ENCODE results near the gene HTT-AS. TPM values are rescaled to one million over a fixed set of nuclear protein-coding genes. Genes with fewer than 3 reads are reported as not detected.

Gene HTT-AS
- polyA plus RNA-seq, 2 donors: not detected

- Histone ChIP-seq H3K4me1 (ENCODE audit: control insufficient read depth in 2 of 2, insufficient read depth in 2 of 2, low read length in 1 of 2) (no peaks in the 10 kb centered on the region), H3K27me3 (ENCODE audit: control insufficient read depth in 1 of 2, insufficient read depth in 2 of 2, low read length in 2 of 2) (no peaks in the 10 kb centered on the region), H3K4me3 (ENCODE audit: low read depth in 1 of 2, low read length in 2 of 2) (no peak overlapping the region), H3K9me3 (ENCODE audit: control insufficient read depth in 2 of 2, insufficient read depth in 1 of 2, low read depth in 1 of 2, low read length in 1 of 2) (no peaks in the 10 kb centered on the region), H3K36me3 (ENCODE audit: control insufficient read depth in 2 of 2, insufficient read depth in 2 of 2, low read length in 1 of 2) (peaks cover 8 to 29% of the 10 kb centered on the region in 2 donors), H3K27ac (ENCODE audit: low read depth in 2 of 2, low read length in 1 of 2) (no peak overlapping the region)
- 91 to 93% methylated on average over 6 of the region's 6 CpGs for WGBS, 2 donors
These were observed 40.0 kb upstream of the HTT-AS start for GRCh38 chr4:3114377-3114776.

- peak overlapping the region; percentile 50 to 51 for H3K27ac ChIP-seq (ENCODE audit: low read depth in 2 of 2, low read length in 1 of 2)
- peaks cover 8 to 26% of the 10 kb centered on the region in 2 donors for H3K36me3 ChIP-seq (ENCODE audit: control insufficient read depth in 2 of 2, insufficient read depth in 2 of 2, low read length in 1 of 2)
- no peaks in the 10 kb centered on the region for H3K9me3 ChIP-seq (ENCODE audit: control insufficient read depth in 2 of 2, insufficient read depth in 1 of 2, low read depth in 1 of 2, low read length in 1 of 2)
- no peaks in the 10 kb centered on the region for H3K27me3 ChIP-seq (ENCODE audit: control insufficient read depth in 1 of 2, insufficient read depth in 2 of 2, low read length in 2 of 2)
- WGBS, 2 donors: 63 to 81% methylated on average over 5 of the region's 5 CpGs
- H3K4me1 ChIP-seq (ENCODE audit: control insufficient read depth in 2 of 2, insufficient read depth in 2 of 2, low read length in 1 of 2): no peaks in the 10 kb centered on the region
- H3K4me3 ChIP-seq (ENCODE audit: low read depth in 1 of 2, low read length in 2 of 2): no peak overlapping the region
These were observed 38.5 kb upstream of the HTT-AS start for GRCh38 chr4:3112609-3113469.

GRCh38 chr4:3112201-3112600 is 37.9 kb upstream of the HTT-AS start:
- peak overlapping the region in 1 of 2 donors; percentile 59 for H3K27ac ChIP-seq (ENCODE audit: low read depth in 2 of 2, low read length in 1 of 2)
- H3K4me1 ChIP-seq (ENCODE audit: control insufficient read depth in 2 of 2, insufficient read depth in 2 of 2, low read length in 1 of 2): no peaks in the 10 kb centered on the region
- WGBS, 2 donors: 61 to 70% methylated on average over 4 of the region's 4 CpGs

GRCh38 chr4:3111461-3111860 is 37.1 kb upstream of the HTT-AS start:
- Histone ChIP-seq H3K9me3 (ENCODE audit: control insufficient read depth in 2 of 2, insufficient read depth in 1 of 2, low read depth in 1 of 2, low read length in 1 of 2) (no peaks in the 10 kb centered on the region), H3K27ac (ENCODE audit: low read depth in 2 of 2, low read length in 1 of 2) (peak overlapping the region; percentile 59 to 70), H3K4me3 (ENCODE audit: low read depth in 1 of 2, low read length in 2 of 2) (no peak overlapping the region), H3K27me3 (ENCODE audit: control insufficient read depth in 1 of 2, insufficient read depth in 2 of 2, low read length in 2 of 2) (no peaks in the 10 kb centered on the region), H3K36me3 (ENCODE audit: control insufficient read depth in 2 of 2, insufficient read depth in 2 of 2, low read length in 1 of 2) (peaks cover 7 to 28% of the 10 kb centered on the region in 2 donors), H3K4me1 (ENCODE audit: control insufficient read depth in 2 of 2, insufficient read depth in 2 of 2, low read length in 1 of 2) (no peaks in the 10 kb centered on the region)
- 68 to 78% methylated on average over 5 of the region's 5 CpGs for WGBS, 2 donors

More at GRCh38 chr4:3112201-3112600, 37.9 kb upstream of the HTT-AS start:
- H3K9me3 ChIP-seq (ENCODE audit: control insufficient read depth in 2 of 2, insufficient read depth in 1 of 2, low read depth in 1 of 2, low read length in 1 of 2): no peaks in the 10 kb centered on the region
- no peak overlapping the region for H3K4me3 ChIP-seq (ENCODE audit: low read depth in 1 of 2, low read length in 2 of 2)
- no peaks in the 10 kb centered on the region for H3K27me3 ChIP-seq (ENCODE audit: control insufficient read depth in 1 of 2, insufficient read depth in 2 of 2, low read length in 2 of 2)
- H3K36me3 ChIP-seq (ENCODE audit: control insufficient read depth in 2 of 2, insufficient read depth in 2 of 2, low read length in 1 of 2): peaks cover 8 to 29% of the 10 kb centered on the region in 2 donors

- whole genome bisulfite sequencing, 2 donors: 80 to 86% methylated on average over 3 of the region's 3 CpGs
- H3K9me3 ChIP-seq (ENCODE audit: control insufficient read depth in 2 of 2, insufficient read depth in 1 of 2, low read depth in 1 of 2, low read length in 1 of 2): no peaks in the 10 kb centered on the region
- peaks cover 0 to 16% of the 10 kb centered on the region in 2 donors for H3K36me3 ChIP-seq (ENCODE audit: control insufficient read depth in 2 of 2, insufficient read depth in 2 of 2, low read length in 1 of 2)
- peak overlapping the region in 1 of 2 donors; percentile 59 for H3K27ac ChIP-seq (ENCODE audit: low read depth in 2 of 2, low read length in 1 of 2)
- H3K4me1 ChIP-seq (ENCODE audit: control insufficient read depth in 2 of 2, insufficient read depth in 2 of 2, low read length in 1 of 2): no peaks in the 10 kb centered on the region
- no peak overlapping the region for H3K4me3 ChIP-seq (ENCODE audit: low read depth in 1 of 2, low read length in 2 of 2)
- H3K27me3 ChIP-seq (ENCODE audit: control insufficient read depth in 1 of 2, insufficient read depth in 2 of 2, low read length in 2 of 2): no peaks in the 10 kb centered on the region
These were observed 33.9 kb upstream of the HTT-AS start for GRCh38 chr4:3108211-3108610.

- H3K4me3 ChIP-seq (ENCODE audit: low read depth in 1 of 2, low read length in 2 of 2): no peak overlapping the region
- no peaks in the 10 kb centered on the region for H3K9me3 ChIP-seq (ENCODE audit: control insufficient read depth in 2 of 2, insufficient read depth in 1 of 2, low read depth in 1 of 2, low read length in 1 of 2)
- no peaks in the 10 kb centered on the region for H3K4me1 ChIP-seq (ENCODE audit: control insufficient read depth in 2 of 2, insufficient read depth in 2 of 2, low read length in 1 of 2)
- WGBS, 2 donors: 64 to 70% methylated on average over 6 of the region's 6 CpGs
- H3K27me3 ChIP-seq (ENCODE audit: control insufficient read depth in 1 of 2, insufficient read depth in 2 of 2, low read length in 2 of 2): no peaks in the 10 kb centered on the region
- H3K27ac ChIP-seq (ENCODE audit: low read depth in 2 of 2, low read length in 1 of 2): peak overlapping the region; percentile 35 to 59
- H3K36me3 ChIP-seq (ENCODE audit: control insufficient read depth in 2 of 2, insufficient read depth in 2 of 2, low read length in 1 of 2): peaks cover 2 to 18% of the 10 kb centered on the region in 2 donors
These were observed 33.4 kb upstream of the HTT-AS start for GRCh38 chr4:3107691-3108121.

- Histone ChIP-seq H3K4me3 (ENCODE audit: low read depth in 1 of 2, low read length in 2 of 2) (no peak overlapping the region), H3K27ac (ENCODE audit: low read depth in 2 of 2, low read length in 1 of 2) (peak overlapping the region; percentile 33 to 59), H3K36me3 (ENCODE audit: control insufficient read depth in 2 of 2, insufficient read depth in 2 of 2, low read length in 1 of 2) (peaks cover 5 to 20% of the 10 kb centered on the region in 2 donors), H3K27me3 (ENCODE audit: control insufficient read depth in 1 of 2, insufficient read depth in 2 of 2, low read length in 2 of 2) (no peaks in the 10 kb centered on the region), H3K4me1 (ENCODE audit: control insufficient read depth in 2 of 2, insufficient read depth in 2 of 2, low read length in 1 of 2) (no peaks in the 10 kb centered on the region), H3K9me3 (ENCODE audit: control insufficient read depth in 2 of 2, insufficient read depth in 1 of 2, low read depth in 1 of 2, low read length in 1 of 2) (no peaks in the 10 kb centered on the region)
- WGBS, 2 donors: 85 to 87% methylated on average over 5 of the region's 5 CpGs
These were observed 32.9 kb upstream of the HTT-AS start for GRCh38 chr4:3107271-3107670.

GRCh38 chr4:3106339-3107186 is 32.2 kb upstream of the HTT-AS start:
- H3K36me3 ChIP-seq (ENCODE audit: control insufficient read depth in 2 of 2, insufficient read depth in 2 of 2, low read length in 1 of 2): peaks cover 5 to 24% of the 10 kb centered on the region in 2 donors

GRCh38 chr4:3098346-3098745 is 24.0 kb upstream of the HTT-AS start:
- no peaks in the 10 kb centered on the region for H3K9me3 ChIP-seq (ENCODE audit: control insufficient read depth in 2 of 2, insufficient read depth in 1 of 2, low read depth in 1 of 2, low read length in 1 of 2)
- H3K4me3 ChIP-seq (ENCODE audit: low read depth in 1 of 2, low read length in 2 of 2): no peak overlapping the region
- H3K4me1 ChIP-seq (ENCODE audit: control insufficient read depth in 2 of 2, insufficient read depth in 2 of 2, low read length in 1 of 2): no peaks in the 10 kb centered on the region
- H3K27me3 ChIP-seq (ENCODE audit: control insufficient read depth in 1 of 2, insufficient read depth in 2 of 2, low read length in 2 of 2): no peaks in the 10 kb centered on the region
- WGBS, 2 donors: 75 to 77% methylated on average over 2 of the region's 2 CpGs
- H3K36me3 ChIP-seq (ENCODE audit: control insufficient read depth in 2 of 2, insufficient read depth in 2 of 2, low read length in 1 of 2): peaks cover 9 to 16% of the 10 kb centered on the region in 2 donors
- H3K27ac ChIP-seq (ENCODE audit: low read depth in 2 of 2, low read length in 1 of 2): no peak overlapping the region

More at GRCh38 chr4:3106339-3107186, 32.2 kb upstream of the HTT-AS start:
- Histone ChIP-seq H3K27ac (ENCODE audit: low read depth in 2 of 2, low read length in 1 of 2) (peak overlapping the region in 1 of 2 donors; percentile 59), H3K4me1 (ENCODE audit: control insufficient read depth in 2 of 2, insufficient read depth in 2 of 2, low read length in 1 of 2) (no peaks in the 10 kb centered on the region), H3K9me3 (ENCODE audit: control insufficient read depth in 2 of 2, insufficient read depth in 1 of 2, low read depth in 1 of 2, low read length in 1 of 2) (no peaks in the 10 kb centered on the region), H3K27me3 (ENCODE audit: control insufficient read depth in 1 of 2, insufficient read depth in 2 of 2, low read length in 2 of 2) (no peaks in the 10 kb centered on the region), H3K4me3 (ENCODE audit: low read depth in 1 of 2, low read length in 2 of 2) (no peak overlapping the region)
- WGBS, 2 donors: 1 to 5% methylated on average over 7 of the region's 7 CpGs
